Measurements from ENCODE around the gene IRAK1. TPM values are rescaled to one million over a fixed set of nuclear protein-coding genes. Genes with fewer than 3 reads are reported as not detected.
A peak's percentile ranks its signal among the peaks of the same experiment; 100 is the strongest.

The IRAK1 gene
- 10 to 100 TPM; 64.1 to 67.7 (median 64.2) TPM for polyA plus RNA-seq (ENCODE audit: insufficient read length in 3 of 3)
- long read RNA-seq, donor 1, transcript IRAK1-203 (14 exons, 3,666 nt) = major isoform, 5 of 8 reads
- long read RNA-seq, donor 1, partial matches to known transcripts = 0 of 8 reads
- long read RNA-seq, donor 1, other reads (novel, unspliced or antisense) = 0 of 8 reads
- long read RNA-seq, donor 2, transcript IRAK1-203 (14 exons, 3,666 nt) = major isoform, 5 of 6 reads
- long read RNA-seq, donor 2, partial matches to known transcripts = 0 of 6 reads
- long read RNA-seq, donor 2, other reads (novel, unspliced or antisense) = 0 of 6 reads
- long read RNA-seq, donor 3, partial matches to known transcripts = 0 of 4 reads
- long read RNA-seq, donor 3, other reads (novel, unspliced or antisense) = 0 of 4 reads
- long read RNA-seq, donor 4, partial matches to known transcripts = 0 of 6 reads
- long read RNA-seq, donor 4, other reads (novel, unspliced or antisense) = 0 of 6 reads
- long read RNA-seq, donor 5, partial matches to known transcripts = 6 of 7 reads
- long read RNA-seq, donor 5, other reads (novel, unspliced or antisense) = 0 of 7 reads
- long read RNA-seq, donor 6, transcript IRAK1-203 (14 exons, 3,666 nt) = major isoform, 5 of 8 reads
- long read RNA-seq, donor 6, partial matches to known transcripts = 0 of 8 reads
- long read RNA-seq, donor 6, other reads (novel, unspliced or antisense) = 0 of 8 reads
- long read RNA-seq, donor 7, transcript IRAK1-203 (14 exons, 3,666 nt) = major isoform, 7 of 19 reads
- long read RNA-seq, donor 7, partial matches to known transcripts = 10 of 19 reads
- long read RNA-seq, donor 7, other reads (novel, unspliced or antisense) = 0 of 19 reads
- long read RNA-seq, donor 8 = 0 reads
- long read RNA-seq, donor 9, partial matches to known transcripts = 0 of 4 reads
- long read RNA-seq, donor 9, other reads (novel, unspliced or antisense) = 0 of 4 reads
- long read RNA-seq, donor 10, partial matches to known transcripts = 0 of 1 reads
- long read RNA-seq, donor 10, other reads (novel, unspliced or antisense) = 0 of 1 reads
- long read RNA-seq, donor 11 = 0 reads
- long read RNA-seq, donor 12, transcript IRAK1-203 (14 exons, 3,666 nt) = major isoform, 7 of 10 reads
- long read RNA-seq, donor 12, partial matches to known transcripts = 0 of 10 reads
- long read RNA-seq, donor 12, other reads (novel, unspliced or antisense) = 0 of 10 reads
- long read RNA-seq, donor 13, partial matches to known transcripts = 5 of 6 reads
- long read RNA-seq, donor 13, other reads (novel, unspliced or antisense) = 0 of 6 reads
- long read RNA-seq, donor 14, partial matches to known transcripts = 12 of 17 reads
- long read RNA-seq, donor 14, other reads (novel, unspliced or antisense) = 0 of 17 reads
- long read RNA-seq, donor 15, transcript IRAK1-203 (14 exons, 3,666 nt) = major isoform, 6 of 7 reads
- long read RNA-seq, donor 15, partial matches to known transcripts = 0 of 7 reads
- long read RNA-seq, donor 15, other reads (novel, unspliced or antisense) = 0 of 7 reads
- long read RNA-seq, donor 16, partial matches to known transcripts = 5 of 8 reads
- long read RNA-seq, donor 16, other reads (novel, unspliced or antisense) = 0 of 8 reads

GRCh38 chrX:154019633-154020528 is at the start of gene IRAK1:
Gene IRAK1 (minus strand): TSS chrX:154019902. CDS start chrX:154019812, 90 bp downstream.
- no peak for DNase-seq

- DNase-seq = no peak
Observed at GRCh38 chrX:154068560-154068959, 48.9 kb upstream of the IRAK1 start.

- DNase-seq = no peak
Observed at GRCh38 chrX:154064637-154065435, 45.1 kb upstream of the IRAK1 start.

GRCh38 chrX:154063234-154063633 is 43.5 kb upstream of the IRAK1 start:
- DNase-seq = no peak

GRCh38 chrX:154061801-154062200 is 42.1 kb upstream of the IRAK1 start:
- no peak for DNase-seq

GRCh38 chrX:154059729-154060245 is 40.1 kb upstream of the IRAK1 start:
- DNase-seq = no peak

- DNase-seq = no peak
Observed at GRCh38 chrX:154059231-154059630, 39.5 kb upstream of the IRAK1 start.

- no peak for DNase-seq
Observed at GRCh38 chrX:154058214-154058997, 38.7 kb upstream of the IRAK1 start.

- no peak for DNase-seq
Observed at GRCh38 chrX:154057791-154058190, 38.1 kb upstream of the IRAK1 start.

- DNase-seq = no peak
Observed at GRCh38 chrX:154056770-154057241, 37.1 kb upstream of the IRAK1 start.

- peak; percentile 57 for DNase-seq
Observed at GRCh38 chrX:154051201-154051810, 31.6 kb upstream of the IRAK1 start.

GRCh38 chrX:154050113-154050495 is 30.4 kb upstream of the IRAK1 start:
- DNase-seq = no peak

GRCh38 chrX:154049209-154050112 is 29.8 kb upstream of the IRAK1 start:
- no peak for DNase-seq

GRCh38 chrX:154048398-154048797 is 28.7 kb upstream of the IRAK1 start:
- no peak for DNase-seq

GRCh38 chrX:154046940-154047610 is 27.4 kb upstream of the IRAK1 start:
- no peak for DNase-seq
